Left ventricle myocardium inferior (tissue), 1 donor: ENCODE results near the gene TSPYL1. TPM values are rescaled to one million over a fixed set of nuclear protein-coding genes. Genes with fewer than 3 reads are reported as not detected.

Experiments
- DNase-seq: peaks from one replicate; pipeline ENCODE4 v3.0.0-alpha.2; 2020
- H3K27ac ChIP-seq: fragments of 200-600 bp; replicated peaks from 2 replicates; pipeline ENCODE4 v1.8.0; 2021
- H3K27me3 ChIP-seq: fragments of 200-600 bp; 2 replicates; pipeline ENCODE4 v1.8.0; 2021; ENCODE audit warnings: low read depth
- H3K36me3 ChIP-seq: fragments of 200-600 bp; 2 replicates; pipeline ENCODE4 v1.8.0; 2021
- H3K4me1 ChIP-seq: fragments of 200-600 bp; 2 replicates; pipeline ENCODE4 v1.8.0; 2021
- H3K4me3 ChIP-seq: fragments of 200-600 bp; 2 replicates; pipeline ENCODE4 v1.8.0; 2021; ENCODE audit warnings: mild to moderate bottlenecking, moderate library complexity
- H3K9me3 ChIP-seq: fragments of 200-600 bp; replicated peaks from 2 replicates; pipeline ENCODE4 v1.8.0; 2021
- CTCF ChIP-seq: fragments of 200-600 bp; IDR thresholded peaks from 2 replicates; pipeline ENCODE4 v1.8.0; 2021; ENCODE audit warnings: antibody characterized with exemption, mild to moderate bottlenecking, borderline replicate concordance
- intact Hi-C: fragments of 100-400 bp; cut with micrococcal nuclease; formaldehyde crosslinking; loops from one replicate; pipeline ENCODE4 v1.11.0; 2022
- total RNA-seq: library from RNA; stranded (reverse); fragmentation: NEBNext Ultra II Directional; extraction: Animal tissue kit (Norgen Biotek cat#: 25700); gene quantifications from one replicate; pipeline ENCODE4 v1.2.1, GENCODE V29; 2021
- donor health status: DM: no; HTN: yes; CAD: no; lungs with severe emphysema.

Gene TSPYL1
- total RNA-seq, 1 donor from 2014 or later, result 89.5 TPM

DNA sequence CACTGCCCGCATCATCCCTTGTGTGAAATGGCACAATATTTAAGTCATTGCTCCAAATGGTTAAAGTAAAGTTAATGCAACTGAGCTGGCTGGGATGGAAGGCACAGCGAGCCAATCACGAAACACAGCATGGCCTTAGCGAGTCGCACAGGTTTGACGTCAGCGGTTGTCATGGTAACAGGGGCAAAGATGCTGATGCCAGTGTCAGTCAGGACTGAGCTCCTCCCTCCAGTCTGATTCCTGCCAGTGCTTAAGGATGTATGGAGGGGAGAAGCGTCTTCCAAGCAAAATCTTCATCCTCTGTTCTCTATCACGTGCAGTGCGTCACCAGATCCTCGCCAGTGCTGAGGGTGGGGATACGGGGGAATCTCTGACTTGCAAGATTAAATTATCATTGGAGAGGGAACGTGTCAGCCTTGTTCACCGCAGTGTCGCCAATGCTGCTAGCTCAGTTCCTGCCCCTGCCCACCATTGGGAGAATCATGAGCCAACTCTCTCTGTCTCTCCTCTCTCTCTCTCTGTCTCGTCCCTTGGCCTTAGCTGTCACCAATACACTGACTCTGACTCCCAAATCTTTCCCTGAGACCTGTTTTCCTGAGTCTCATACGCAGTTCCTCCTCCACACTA lies 50.3 kb downstream of the TSPYL1 start:
- Histone ChIP-seq H3K9me3 (no peaks in the 10 kb centered on the region), H3K36me3 (peaks cover 5% of the 10 kb centered on the region), H3K27ac (no peak overlapping the region), H3K4me3 (peak overlapping the region; percentile 54), H3K27me3 (no peaks in the 10 kb centered on the region), H3K4me1 (peaks cover 9% of the 10 kb centered on the region)
- no peak for TF ChIP-seq CTCF
- peak; percentile 89 for DNase-seq
- intact Hi-C loops, result no loop called here

Other genes with a start within 250 kb of the TSPYL1 start
- 11.2 TPM for gene FRK, start 219.0 kb downstream of the TSPYL1 start, total RNA-seq
- 64.3 TPM for gene NT5DC1, start 179.1 kb downstream of the TSPYL1 start, total RNA-seq
- gene COL10A1, start 153.8 kb downstream of the TSPYL1 start, total RNA-seq, result 0.05 TPM
- gene TSPYL4, start 25.9 kb downstream of the TSPYL1 start, total RNA-seq, result 30.5 TPM
- 14.0 TPM for gene DSE, start 91.0 kb upstream of the TSPYL1 start, total RNA-seq
- 1.7 TPM for gene CALHM6, start 181.4 kb upstream of the TSPYL1 start, total RNA-seq
- 2.1 TPM for gene CALHM5, start 231.7 kb upstream of the TSPYL1 start, total RNA-seq